Spinal cord (tissue), 10 donors: ENCODE results near the gene NRN1. TPM values are rescaled to one million over a fixed set of nuclear protein-coding genes. Genes with fewer than 3 reads are reported as not detected.
A peak's percentile ranks its signal among the peaks of the same experiment; 100 is the strongest.

ENCODE experiments used
- DNase-seq, 6 donors: peaks; one replicate each; pipeline versions ENCODE4 v3.0.0 to v3.0.0-alpha.2; 2013 to 2015; ENCODE audit warnings: low spot score in 6 of 6, low read depth in 4 of 6
- H3K27ac ChIP-seq: one replicate; pipeline ENCODE4 v1.5.1; 2013; ENCODE audit warnings: low read depth, low read length, control low read depth
- H3K27me3 ChIP-seq: one replicate; pipeline ENCODE4 v1.6.1; 2013; ENCODE audit warnings: low read length; ENCODE audit not compliant: control insufficient read depth, insufficient read depth
- H3K36me3 ChIP-seq: one replicate; pipeline ENCODE4 v1.6.1; 2013; ENCODE audit warnings: low read length; ENCODE audit not compliant: control insufficient read depth, insufficient read depth
- H3K4me1 ChIP-seq: one replicate; pipeline ENCODE4 v1.6.1; 2013; ENCODE audit warnings: low read length; ENCODE audit not compliant: control insufficient read depth, insufficient read depth
- H3K4me3 ChIP-seq: one replicate; pipeline ENCODE4 v1.5.1; 2013; ENCODE audit warnings: low read depth, low read length, control low read depth
- H3K9me3 ChIP-seq: one replicate; pipeline ENCODE4 v1.6.1; 2013; ENCODE audit warnings: low read length; ENCODE audit not compliant: control insufficient read depth, insufficient read depth
- WGBS: methylation state at CpG from one replicate; pipeline ENCODE4 v1.1.5; 2013; ENCODE audit warnings: missing lambda C conversion rate; ENCODE audit not compliant: insufficient coverage; 5-methylcytosine and 5-hydroxymethylcytosine counted together
- long read RNA-seq, 4 donors: transcript quantifications; one replicate each; lab custom pipeline, GENCODE V29; 2026
- polyA plus RNA-seq, 2 donors: library from polyadenylated mRNA; unstranded; fragments of 120-200 nt; gene quantifications; one replicate each; pipeline ENCODE4 v1.2.1, GENCODE V29; 2013; ENCODE audit not compliant: insufficient read length in 2 of 2
- total RNA-seq, 2 donors: library from RNA; depleted of rRNA in 1 of 2; stranded (reverse); fragments of 120-200 nt in 1 of 2; fragments of >200 nt in 1 of 2; gene quantifications; one replicate each; pipeline versions ENCODE4 v1.2.3 to v1.2.4, GENCODE V29; 2013 to 2014
- donor health status: healthy.

NRN1 gene
- total RNA-seq: 10 to 100 TPM; 27.4 to 43.9 TPM
- 100 to 1,000 TPM in 1 of 2 donors, 10 to 100 TPM in 1; 98.2 to 100 TPM for polyA plus RNA-seq
- long read RNA-seq, donor 1, transcript NRN1-201 (3 exons, 1,624 nt): major isoform, 60 of 66 reads
- long read RNA-seq, donor 1, partial matches to known transcripts: 5 of 66 reads
- long read RNA-seq, donor 1, other reads (novel, unspliced or antisense): 0 of 66 reads
- long read RNA-seq, donor 2, transcript NRN1-201 (3 exons, 1,624 nt): major isoform, 21 of 22 reads
- long read RNA-seq, donor 2, partial matches to known transcripts: 0 of 22 reads
- long read RNA-seq, donor 2, other reads (novel, unspliced or antisense): 0 of 22 reads
- long read RNA-seq, donor 3, transcript NRN1-201 (3 exons, 1,624 nt): major isoform, 24 of 53 reads
- long read RNA-seq, donor 3, partial matches to known transcripts: 28 of 53 reads
- long read RNA-seq, donor 3, other reads (novel, unspliced or antisense): 0 of 53 reads
- long read RNA-seq, donor 4, transcript NRN1-201 (3 exons, 1,624 nt): major isoform, 6 of 6 reads
- long read RNA-seq, donor 4, partial matches to known transcripts: 0 of 6 reads
- long read RNA-seq, donor 4, other reads (novel, unspliced or antisense): 0 of 6 reads

- H3K4me1 ChIP-seq: peaks cover 55% of the 10 kb centered on the region
- WGBS: 1% methylated on average over 38 of the region's 51 CpGs
- no peaks in the 10 kb centered on the region for H3K9me3 ChIP-seq
- peaks cover 84% of the 10 kb centered on the region for H3K27me3 ChIP-seq
- H3K27ac ChIP-seq: peak within 1 kb of the TSS; percentile 29
- peak within 1 kb of the TSS; percentile 47 for H3K4me3 ChIP-seq
- DNase-seq: peak in 3 of 6 donors; percentile 44 to 94 (median 80)
- peaks cover 2% of the 10 kb centered on the region for H3K36me3 ChIP-seq
Observed at GRCh38 chr6:6006428-6007365, at the start of gene NRN1. Gene NRN1 (minus strand): TSS chr6:6006925. CDS start chr6:6006749, 176 bp downstream.

GRCh38 chr6:6052216-6052615, 45.5 kb upstream of the NRN1 start:
- 78% methylated on average over 3 of the region's 3 CpGs for WGBS
- Histone ChIP-seq H3K4me1 (no peaks in the 10 kb centered on the region), H3K27ac (no peak overlapping the region), H3K4me3 (no peak overlapping the region), H3K9me3 (no peaks in the 10 kb centered on the region), H3K27me3 (no peaks in the 10 kb centered on the region), H3K36me3 (no peaks in the 10 kb centered on the region)
- DNase-seq: no peak

- DNase-seq: no peak
- 94% methylated on average over 2 of the region's 2 CpGs for WGBS
- Histone ChIP-seq H3K9me3 (no peaks in the 10 kb centered on the region), H3K27me3 (no peaks in the 10 kb centered on the region), H3K27ac (no peak overlapping the region), H3K4me3 (no peak overlapping the region), H3K36me3 (no peaks in the 10 kb centered on the region), H3K4me1 (no peaks in the 10 kb centered on the region)
Observed at GRCh38 chr6:6046716-6047115, 40.0 kb upstream of the NRN1 start.

GRCh38 chr6:6039946-6040509, 33.3 kb upstream of the NRN1 start:
- H3K27ac ChIP-seq: no peak overlapping the region
- no peaks in the 10 kb centered on the region for H3K27me3 ChIP-seq
- H3K4me1 ChIP-seq: no peaks in the 10 kb centered on the region
- WGBS: no CpG with 5 or more reads among the region's 3 CpGs
- no peak for DNase-seq
- no peak overlapping the region for H3K4me3 ChIP-seq
- H3K36me3 ChIP-seq: no peaks in the 10 kb centered on the region
- H3K9me3 ChIP-seq: no peaks in the 10 kb centered on the region

- no CpG with 5 or more reads among the region's 4 CpGs for WGBS
- H3K27me3 ChIP-seq: no peaks in the 10 kb centered on the region
Observed at GRCh38 chr6:6037179-6037578, 30.5 kb upstream of the NRN1 start.

GRCh38 chr6:6033858-6034257, 27.1 kb upstream of the NRN1 start:
- no peaks in the 10 kb centered on the region for H3K27me3 ChIP-seq
- H3K27ac ChIP-seq: no peak overlapping the region
- no peak for DNase-seq
- no peaks in the 10 kb centered on the region for H3K36me3 ChIP-seq
- H3K4me3 ChIP-seq: no peak overlapping the region
- H3K4me1 ChIP-seq: no peaks in the 10 kb centered on the region
- H3K9me3 ChIP-seq: no peaks in the 10 kb centered on the region
- no CpG with 5 or more reads among the region's 4 CpGs for WGBS

More at GRCh38 chr6:6037179-6037578, 30.5 kb upstream of the NRN1 start:
- H3K4me3 ChIP-seq: no peak overlapping the region
- no peak for DNase-seq
- no peaks in the 10 kb centered on the region for H3K9me3 ChIP-seq
- H3K27ac ChIP-seq: no peak overlapping the region
- no peaks in the 10 kb centered on the region for H3K4me1 ChIP-seq
- H3K36me3 ChIP-seq: no peaks in the 10 kb centered on the region

GRCh38 chr6:6026513-6027205, 19.9 kb upstream of the NRN1 start:
- Histone ChIP-seq H3K9me3 (no peaks in the 10 kb centered on the region), H3K4me3 (no peak overlapping the region), H3K27me3 (no peaks in the 10 kb centered on the region), H3K27ac (no peak overlapping the region), H3K4me1 (no peaks in the 10 kb centered on the region), H3K36me3 (no peaks in the 10 kb centered on the region)
- no peak for DNase-seq
- WGBS: 83% methylated on average over 1 of the region's 2 CpGs

GRCh38 chr6:6025736-6026135, 19.0 kb upstream of the NRN1 start:
- Histone ChIP-seq H3K36me3 (no peaks in the 10 kb centered on the region), H3K4me1 (no peaks in the 10 kb centered on the region), H3K9me3 (no peaks in the 10 kb centered on the region), H3K27ac (no peak overlapping the region), H3K27me3 (no peaks in the 10 kb centered on the region), H3K4me3 (no peak overlapping the region)
- WGBS: 93% methylated on average over 2 of the region's 5 CpGs
- no peak for DNase-seq

- Histone ChIP-seq H3K9me3 (no peaks in the 10 kb centered on the region), H3K36me3 (no peaks in the 10 kb centered on the region), H3K27ac (no peak overlapping the region), H3K27me3 (no peaks in the 10 kb centered on the region), H3K4me1 (no peaks in the 10 kb centered on the region), H3K4me3 (no peak overlapping the region)
- DNase-seq: no peak
- WGBS: 100% methylated on average over 1 of the region's 5 CpGs
Observed at GRCh38 chr6:6024220-6024619, 17.5 kb upstream of the NRN1 start.
